SKM-1 treated with dmso at 0.1 percent for 144 hours (cell line): ENCODE results near the gene DHRS11.
A peak's percentile ranks its signal among the peaks of the same experiment; 100 is the strongest.
"Not testable (repeated sequence)": the region's sequence is repeated elsewhere in the genome, so short reads cannot be mapped to it uniquely, and the experiment has no call there.

Experiments
- DNase-seq: peaks from one replicate; lab custom pipeline; 2025; ENCODE audit not compliant: unreplicated experiment; lab: John Stamatoyannopoulos, UW

Gene DHRS11

GRCh38 chr17:36593656-36594316, 2.1 kb downstream of the DHRS11 start:
- DNase-seq = no peak

GRCh38 chr17:36594626-36595401, 3.1 kb downstream of the DHRS11 start:
- no peak for DNase-seq

DNA sequence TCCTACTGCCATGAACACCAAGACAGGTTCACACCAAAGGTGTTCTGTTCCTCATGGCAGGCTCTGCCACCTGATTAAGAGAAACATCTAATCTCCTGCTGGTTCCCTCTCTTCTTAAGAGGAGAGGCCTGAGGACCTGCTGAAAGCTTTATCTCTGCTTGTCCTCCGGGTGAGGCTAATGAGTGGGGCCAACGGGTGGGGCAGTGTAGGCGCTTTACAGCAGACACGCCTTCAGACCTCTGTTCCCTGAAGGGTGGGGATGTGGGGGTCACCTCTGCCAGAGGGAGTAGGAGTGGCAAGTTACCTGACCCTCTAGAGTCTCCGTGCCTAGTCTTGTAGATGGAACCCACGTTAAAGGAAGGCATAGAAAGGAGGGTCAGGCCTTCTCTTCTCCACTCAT, 5.5 kb downstream of the DHRS11 start:
- no peak for DNase-seq

DNA sequence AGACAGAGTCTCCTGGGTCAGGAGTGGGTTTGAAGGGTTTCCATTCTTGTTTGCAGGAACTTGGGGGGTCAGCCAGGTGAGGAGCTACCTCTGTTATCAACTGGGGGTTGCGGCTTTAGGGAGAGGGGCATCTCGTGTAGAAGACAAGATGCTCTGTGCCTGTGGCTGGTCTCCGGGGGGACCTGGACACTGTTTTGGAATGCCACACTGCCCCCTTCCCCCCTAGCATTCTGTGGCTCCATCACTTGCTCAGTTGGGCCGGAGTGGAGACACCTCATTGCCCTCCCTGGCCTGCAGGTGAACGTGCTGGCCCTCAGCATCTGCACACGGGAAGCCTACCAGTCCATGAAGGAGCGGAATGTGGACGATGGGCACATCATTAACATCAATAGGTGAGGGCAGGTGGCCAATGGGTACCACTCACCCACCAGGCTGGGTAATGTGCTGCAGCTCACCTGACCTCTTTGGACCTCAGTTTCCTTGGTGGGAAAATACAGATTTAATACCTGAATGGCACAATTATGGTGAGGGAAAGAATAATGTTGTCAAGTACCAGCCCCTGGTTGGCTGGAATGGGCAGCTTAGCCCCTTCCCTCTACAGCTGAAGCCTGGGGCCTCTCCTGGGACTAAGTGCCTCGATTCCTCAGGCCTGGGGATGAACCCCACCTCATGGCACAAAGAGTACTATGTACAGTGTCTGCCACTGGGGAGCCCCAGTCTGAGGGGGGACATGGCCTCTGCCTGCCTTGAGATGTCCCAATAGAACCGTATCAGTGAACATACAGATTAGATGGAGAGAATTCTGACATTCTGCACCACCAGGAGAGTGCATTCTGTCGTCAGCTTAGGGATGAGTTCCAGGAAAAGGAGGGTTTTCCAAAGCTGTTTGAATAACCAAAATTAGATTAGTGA, 6.4 kb downstream of the DHRS11 start:
- DNase-seq = no peak

GRCh38 chr17:36598951-36599401, 7.3 kb downstream of the DHRS11 start:
- DNase-seq = no peak

GRCh38 chr17:36599546-36600250, 8.0 kb downstream of the DHRS11 start:
- DNase-seq = no peak

DNA sequence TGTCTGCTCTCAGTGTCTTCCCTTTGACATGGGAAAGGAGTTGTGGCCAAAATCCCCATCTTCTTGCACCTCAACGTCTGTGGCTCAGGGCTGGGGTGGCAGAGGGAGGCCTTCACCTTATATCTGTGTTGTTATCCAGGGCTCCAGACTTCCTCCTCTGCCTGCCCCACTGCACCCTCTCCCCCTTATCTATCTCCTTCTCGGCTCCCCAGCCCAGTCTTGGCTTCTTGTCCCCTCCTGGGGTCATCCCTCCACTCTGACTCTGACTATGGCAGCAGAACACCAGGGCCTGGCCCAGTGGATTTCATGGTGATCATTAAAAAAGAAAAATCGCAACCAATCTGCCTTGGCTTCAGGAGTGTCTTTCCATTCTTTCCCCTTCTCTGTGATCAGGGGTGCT, 8.8 kb downstream of the DHRS11 start:
- no peak for DNase-seq

DNA sequence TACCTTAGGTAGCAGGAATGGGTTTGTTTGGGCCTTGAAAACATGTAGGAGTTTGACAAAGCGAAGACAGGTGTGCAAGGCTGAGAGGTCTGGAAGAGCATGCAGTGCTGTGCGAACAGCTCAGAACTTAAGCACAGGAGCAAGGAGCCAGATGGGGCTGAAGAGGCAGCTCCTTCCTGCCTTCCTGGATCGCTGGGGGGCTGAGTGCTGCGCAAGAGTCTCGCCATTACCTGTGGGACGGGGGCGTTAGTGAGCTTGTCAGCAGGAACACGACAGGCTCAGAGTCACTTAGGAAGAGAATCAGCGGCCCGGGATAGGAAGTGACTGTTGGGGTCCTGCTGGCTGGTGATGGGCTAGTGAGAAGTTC, 9.2 kb downstream of the DHRS11 start:
- no peak for DNase-seq

DNA sequence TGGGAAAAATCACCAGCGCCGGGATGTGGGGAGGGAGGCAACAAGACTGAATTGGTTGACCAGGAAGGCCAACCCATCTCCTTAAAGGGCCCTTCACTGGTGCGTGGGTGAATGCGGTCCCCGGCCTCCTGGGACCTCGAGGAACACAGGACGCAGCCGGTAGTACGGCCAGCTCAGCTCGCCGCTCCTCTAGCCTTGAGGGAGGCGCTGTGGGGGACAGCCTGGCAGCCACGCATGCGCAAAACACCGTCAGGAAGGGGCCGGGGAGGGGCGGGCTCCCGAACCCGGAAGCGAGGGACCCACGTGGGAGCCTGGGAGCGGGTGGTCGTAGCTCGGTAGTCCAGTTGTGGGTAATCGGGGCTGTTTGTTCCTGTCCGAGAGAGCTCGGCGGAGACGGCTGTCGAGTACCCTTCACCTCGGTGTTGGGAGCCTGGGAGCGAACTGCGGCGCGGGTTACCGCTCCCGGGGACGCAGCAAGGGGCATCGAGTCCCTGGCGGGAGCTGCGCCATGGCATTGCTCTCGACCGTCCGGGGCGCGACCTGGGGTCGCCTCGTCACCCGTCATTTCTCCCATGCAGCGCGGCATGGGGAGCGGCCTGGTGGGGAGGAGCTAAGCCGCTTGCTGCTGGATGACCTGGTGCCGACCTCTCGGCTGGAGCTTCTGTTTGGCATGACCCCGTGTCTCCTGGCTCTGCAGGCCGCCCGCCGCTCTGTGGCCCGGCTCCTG, 9.8 kb downstream of the DHRS11 start, which contains the start of gene MRM1:
TSS of gene MRM1 (plus strand) at position 281 of the 727 bp plus-strand sequence. CDS start at position 509, 228 bp downstream.
- peak; percentile 88 for DNase-seq

- no peak for DNase-seq
These were observed 10.5 kb downstream of the DHRS11 start for GRCh38 chr17:36602030-36602748.

- peak; percentile 62 for DNase-seq
These were observed 11.3 kb downstream of the DHRS11 start for GRCh38 chr17:36602924-36603384.

DNA sequence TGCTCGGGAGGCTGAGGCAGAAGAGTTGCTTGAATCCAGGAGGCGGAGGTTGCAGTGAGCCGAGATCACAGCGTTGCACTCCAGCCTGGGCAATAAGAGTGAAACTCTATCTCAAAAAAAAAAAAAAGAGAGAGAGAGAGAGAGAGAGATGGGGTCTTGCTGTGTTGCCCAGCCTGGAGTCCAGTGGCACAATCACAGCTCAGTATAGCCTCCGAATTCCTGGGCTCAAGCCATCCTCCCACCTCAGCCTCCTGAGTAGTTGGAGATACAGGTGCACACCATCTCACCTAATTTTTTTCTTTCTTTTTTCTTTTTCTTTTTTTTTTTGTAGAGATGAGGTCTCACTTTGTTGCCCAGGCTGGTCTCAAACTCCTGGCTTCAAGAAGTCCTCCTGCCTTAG, 13.3 kb downstream of the DHRS11 start:
- not testable (repeated sequence) for DNase-seq

GRCh38 chr17:36608280-36608679, 16.6 kb downstream of the DHRS11 start:
- no peak for DNase-seq

DNA sequence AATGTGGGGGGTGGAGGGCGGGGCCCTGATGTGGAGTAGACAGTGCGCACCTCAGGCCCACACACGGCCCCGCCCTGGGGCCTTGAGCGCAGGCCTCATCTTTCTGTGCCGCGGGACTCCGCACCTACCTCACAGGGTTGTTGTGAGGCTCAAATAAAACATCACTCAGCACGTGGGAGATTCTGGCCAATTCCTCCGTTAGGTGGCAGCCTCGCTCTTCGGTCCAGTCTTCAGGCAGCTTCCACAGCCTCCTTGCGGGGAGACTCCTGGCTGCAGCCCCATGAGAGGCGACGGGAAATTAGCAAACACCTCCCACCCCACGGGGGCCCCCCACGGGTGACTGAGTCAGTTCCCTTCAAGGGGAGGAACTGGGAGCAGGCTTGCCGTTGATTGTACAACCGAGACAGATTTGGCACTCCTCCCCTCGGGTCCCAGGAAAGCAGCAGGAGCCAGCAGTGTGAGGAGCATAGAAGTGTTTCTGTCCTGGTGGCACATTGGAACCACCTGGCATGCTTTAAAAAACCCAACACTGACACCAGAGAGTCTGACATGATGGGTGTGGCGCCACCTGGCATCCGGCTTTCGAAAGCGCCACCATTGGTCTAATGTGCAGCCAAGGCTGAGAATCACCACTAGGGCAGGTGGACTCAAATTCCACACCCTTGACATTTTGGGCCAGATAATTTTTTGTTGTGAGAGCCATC, 17.3 kb downstream of the DHRS11 start:
- no peak for DNase-seq

GRCh38 chr17:36609498-36609862, 17.8 kb downstream of the DHRS11 start:
- no peak for DNase-seq

- DNase-seq = no peak
These were observed 18.8 kb downstream of the DHRS11 start for GRCh38 chr17:36610474-36610873.

DNA sequence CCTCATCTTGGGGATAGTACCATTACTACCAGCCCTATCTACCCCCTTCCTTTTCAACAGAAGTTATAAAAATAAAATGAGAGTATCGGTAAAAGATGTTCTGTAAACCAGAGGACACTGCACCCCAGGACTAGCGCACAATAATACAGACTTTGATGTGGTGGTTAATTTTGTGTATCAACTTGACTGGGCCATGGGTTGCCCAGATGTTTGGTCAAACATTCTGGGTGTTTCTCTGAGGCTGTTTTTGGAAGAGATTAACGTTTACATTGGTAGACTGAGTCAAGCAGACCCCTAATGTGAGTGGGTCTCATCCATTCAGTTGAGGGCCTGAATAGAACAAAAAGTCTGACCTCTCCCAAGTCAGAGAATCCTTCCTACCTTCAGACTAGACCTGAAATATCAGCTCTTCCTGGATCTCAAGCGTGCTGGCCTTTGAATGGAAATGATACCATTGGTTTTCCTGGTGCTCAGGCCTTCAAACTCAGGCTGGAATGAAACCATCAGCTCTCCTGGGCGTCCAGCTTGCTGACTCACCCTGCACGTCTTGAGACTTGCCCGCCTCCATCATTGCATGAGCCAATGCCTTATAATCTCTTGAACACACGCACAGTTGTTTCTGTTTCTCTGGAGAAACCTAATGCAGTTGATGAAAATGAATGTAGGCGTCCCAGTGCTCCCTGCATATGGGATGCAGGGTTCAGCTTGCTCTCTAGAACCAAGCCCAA, 19.8 kb downstream of the DHRS11 start:
- no peak for DNase-seq

DNA sequence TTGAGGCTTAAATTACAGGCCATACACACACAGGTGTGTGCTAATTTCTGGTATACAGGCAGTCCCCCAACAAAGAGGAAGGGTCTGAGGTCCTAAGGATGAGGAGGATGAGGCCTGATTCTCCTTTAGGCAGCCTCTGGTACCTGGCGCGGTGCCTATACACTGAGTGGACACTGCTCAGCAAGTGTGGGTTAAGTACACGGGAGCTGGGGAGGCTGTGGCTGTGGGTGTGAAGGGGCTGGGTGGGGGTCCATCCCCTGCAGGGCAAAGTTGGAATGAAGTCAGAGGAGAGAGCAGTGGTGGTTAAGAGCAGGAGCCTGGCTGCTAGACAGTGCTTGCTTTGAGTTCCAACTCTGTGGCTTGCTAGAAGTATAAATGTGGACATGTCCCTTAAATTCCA, 20.6 kb downstream of the DHRS11 start:
- no peak for DNase-seq
